GM12864 (cell line): ENCODE measurements around the gene RLN1.
A peak's percentile ranks its signal among the peaks of the same experiment; 100 is the strongest.
"Not testable (repeated sequence)": the region's sequence is repeated elsewhere in the genome, so short reads cannot be mapped to it uniquely, and the experiment has no call there.

Experiments
- DNase-seq: peaks from one replicate; pipeline ENCODE4 v3.0.0-alpha.2; 2011; ENCODE audit warnings: low read depth
- H3K4me3 ChIP-seq: 2 replicates; pipeline ENCODE4 v1.5.1; 2011; ENCODE audit warnings: mild to moderate bottlenecking, low read depth, low read length, control low read depth
- TF ChIP-seq, protein P1 (sequence below): IDR thresholded peaks from 2 replicates; pipeline ENCODE4 v1.5.1; 2011; ENCODE audit warnings: low read depth, mild to moderate bottlenecking, moderate library complexity, low read length, control low read depth, inconsistent platforms; ENCODE audit errors: missing control alignments

Gene RLN1, protein sequence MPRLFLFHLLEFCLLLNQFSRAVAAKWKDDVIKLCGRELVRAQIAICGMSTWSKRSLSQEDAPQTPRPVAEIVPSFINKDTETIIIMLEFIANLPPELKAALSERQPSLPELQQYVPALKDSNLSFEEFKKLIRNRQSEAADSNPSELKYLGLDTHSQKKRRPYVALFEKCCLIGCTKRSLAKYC

DNA sequence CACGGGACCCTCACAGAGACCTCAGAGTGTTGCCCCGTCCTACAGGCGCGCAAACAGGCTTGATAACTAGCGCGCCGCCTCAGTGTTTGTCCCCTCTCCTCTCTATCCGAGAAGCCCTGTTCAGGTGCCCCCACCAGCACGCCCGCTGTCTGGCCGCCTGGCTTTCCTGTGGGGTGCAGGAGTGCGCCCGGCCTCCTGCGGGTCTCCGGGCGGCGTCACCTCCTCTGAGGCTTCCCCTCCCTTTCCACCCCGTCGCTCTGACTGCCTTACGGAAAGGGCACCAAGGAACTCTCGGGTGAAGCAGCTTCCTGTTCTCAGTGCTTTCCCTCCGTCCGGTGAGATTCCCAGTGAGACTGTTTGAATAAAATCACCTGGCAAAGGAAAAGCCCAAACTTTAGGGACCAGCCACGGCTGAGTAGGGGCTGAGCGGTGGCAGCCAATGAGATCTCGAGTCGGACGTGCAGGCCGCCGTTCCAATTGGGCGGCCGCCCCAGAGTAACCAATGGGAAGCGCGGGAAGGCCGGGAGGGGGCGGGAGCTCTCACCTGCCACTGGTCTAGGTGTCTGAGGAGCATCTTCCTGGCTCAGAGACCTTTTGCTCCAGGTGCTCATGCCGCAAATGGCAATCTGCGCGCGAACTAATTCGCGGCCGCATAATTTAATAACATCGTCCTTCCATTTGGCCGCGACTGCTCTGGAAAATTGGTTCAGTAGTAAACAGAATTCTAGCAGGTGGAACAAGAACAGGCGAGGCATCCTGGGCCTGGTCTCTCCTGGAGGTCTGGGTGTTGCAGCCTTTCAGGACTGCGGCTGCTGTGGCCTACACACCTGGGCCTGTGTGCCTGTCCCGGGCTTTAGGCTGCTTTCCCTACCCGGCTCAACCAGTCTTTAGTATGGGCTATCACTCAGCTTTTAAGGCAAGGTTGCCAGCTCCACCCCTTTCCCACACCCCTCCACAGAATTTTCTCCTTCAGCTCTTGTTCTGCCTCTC, at the start of gene RLN1:
RLN1 (minus strand) TSS at position 885 of the 990 bp plus-strand sequence; CDS start at position 755, 130 bp downstream.
- not testable (repeated sequence) for DNase-seq, H3K4me3 ChIP-seq

- DNase-seq = peak; percentile 5
- no peak overlapping the region for H3K4me3 ChIP-seq
- TF ChIP-seq, protein P1, sequence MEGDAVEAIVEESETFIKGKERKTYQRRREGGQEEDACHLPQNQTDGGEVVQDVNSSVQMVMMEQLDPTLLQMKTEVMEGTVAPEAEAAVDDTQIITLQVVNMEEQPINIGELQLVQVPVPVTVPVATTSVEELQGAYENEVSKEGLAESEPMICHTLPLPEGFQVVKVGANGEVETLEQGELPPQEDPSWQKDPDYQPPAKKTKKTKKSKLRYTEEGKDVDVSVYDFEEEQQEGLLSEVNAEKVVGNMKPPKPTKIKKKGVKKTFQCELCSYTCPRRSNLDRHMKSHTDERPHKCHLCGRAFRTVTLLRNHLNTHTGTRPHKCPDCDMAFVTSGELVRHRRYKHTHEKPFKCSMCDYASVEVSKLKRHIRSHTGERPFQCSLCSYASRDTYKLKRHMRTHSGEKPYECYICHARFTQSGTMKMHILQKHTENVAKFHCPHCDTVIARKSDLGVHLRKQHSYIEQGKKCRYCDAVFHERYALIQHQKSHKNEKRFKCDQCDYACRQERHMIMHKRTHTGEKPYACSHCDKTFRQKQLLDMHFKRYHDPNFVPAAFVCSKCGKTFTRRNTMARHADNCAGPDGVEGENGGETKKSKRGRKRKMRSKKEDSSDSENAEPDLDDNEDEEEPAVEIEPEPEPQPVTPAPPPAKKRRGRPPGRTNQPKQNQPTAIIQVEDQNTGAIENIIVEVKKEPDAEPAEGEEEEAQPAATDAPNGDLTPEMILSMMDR = no peak
These were observed 49.5 kb upstream of the RLN1 start for GRCh38 chr9:5389109-5389732.

GRCh38 chr9:5388026-5388819, 48.5 kb upstream of the RLN1 start:
- no peak overlapping the region for H3K4me3 ChIP-seq
- TF ChIP-seq, protein P1 = no peak
- no peak for DNase-seq

DNA sequence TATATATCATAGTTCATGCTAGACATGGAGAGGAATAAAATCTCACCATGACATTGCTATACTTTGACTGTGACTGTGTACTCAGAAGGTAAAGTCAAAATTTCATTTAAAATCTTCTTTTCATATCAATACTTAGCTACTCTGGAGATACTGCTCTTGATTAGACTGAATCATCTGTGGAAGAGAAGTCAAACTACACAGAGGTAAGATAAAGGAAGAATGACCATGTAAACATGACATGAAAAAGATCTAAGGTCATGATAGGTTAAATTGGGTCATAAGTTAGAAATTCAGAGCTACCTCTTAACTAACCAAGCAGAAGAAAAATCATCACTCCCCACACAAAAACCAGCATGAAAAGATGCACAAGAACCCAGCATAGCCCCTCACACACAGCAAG, 44.8 kb upstream of the RLN1 start:
- TF ChIP-seq, protein P1 = no peak
- no peak overlapping the region for H3K4me3 ChIP-seq
- DNase-seq = no peak

GRCh38 chr9:5382479-5382878, 42.8 kb upstream of the RLN1 start:
- H3K4me3 ChIP-seq = no peak overlapping the region
- TF ChIP-seq, protein P1 = no peak
- DNase-seq = no peak

- TF ChIP-seq, protein P1 = no peak
- no peak overlapping the region for H3K4me3 ChIP-seq
These were observed 36.3 kb upstream of the RLN1 start for GRCh38 chr9:5375790-5376477.

More at GRCh38 chr9:5375790-5376477, 36.3 kb upstream of the RLN1 start:
- DNase-seq = no peak
